ENCODE data around the gene REST. TPM values are rescaled to one million over a fixed set of nuclear protein-coding genes. Genes with fewer than 3 reads are reported as not detected.
"Not testable (repeated sequence)": the region's sequence is repeated elsewhere in the genome, so short reads cannot be mapped to it uniquely, and the experiment has no call there.

REST gene, protein sequence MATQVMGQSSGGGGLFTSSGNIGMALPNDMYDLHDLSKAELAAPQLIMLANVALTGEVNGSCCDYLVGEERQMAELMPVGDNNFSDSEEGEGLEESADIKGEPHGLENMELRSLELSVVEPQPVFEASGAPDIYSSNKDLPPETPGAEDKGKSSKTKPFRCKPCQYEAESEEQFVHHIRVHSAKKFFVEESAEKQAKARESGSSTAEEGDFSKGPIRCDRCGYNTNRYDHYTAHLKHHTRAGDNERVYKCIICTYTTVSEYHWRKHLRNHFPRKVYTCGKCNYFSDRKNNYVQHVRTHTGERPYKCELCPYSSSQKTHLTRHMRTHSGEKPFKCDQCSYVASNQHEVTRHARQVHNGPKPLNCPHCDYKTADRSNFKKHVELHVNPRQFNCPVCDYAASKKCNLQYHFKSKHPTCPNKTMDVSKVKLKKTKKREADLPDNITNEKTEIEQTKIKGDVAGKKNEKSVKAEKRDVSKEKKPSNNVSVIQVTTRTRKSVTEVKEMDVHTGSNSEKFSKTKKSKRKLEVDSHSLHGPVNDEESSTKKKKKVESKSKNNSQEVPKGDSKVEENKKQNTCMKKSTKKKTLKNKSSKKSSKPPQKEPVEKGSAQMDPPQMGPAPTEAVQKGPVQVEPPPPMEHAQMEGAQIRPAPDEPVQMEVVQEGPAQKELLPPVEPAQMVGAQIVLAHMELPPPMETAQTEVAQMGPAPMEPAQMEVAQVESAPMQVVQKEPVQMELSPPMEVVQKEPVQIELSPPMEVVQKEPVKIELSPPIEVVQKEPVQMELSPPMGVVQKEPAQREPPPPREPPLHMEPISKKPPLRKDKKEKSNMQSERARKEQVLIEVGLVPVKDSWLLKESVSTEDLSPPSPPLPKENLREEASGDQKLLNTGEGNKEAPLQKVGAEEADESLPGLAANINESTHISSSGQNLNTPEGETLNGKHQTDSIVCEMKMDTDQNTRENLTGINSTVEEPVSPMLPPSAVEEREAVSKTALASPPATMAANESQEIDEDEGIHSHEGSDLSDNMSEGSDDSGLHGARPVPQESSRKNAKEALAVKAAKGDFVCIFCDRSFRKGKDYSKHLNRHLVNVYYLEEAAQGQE
- total RNA-seq, result 13.4 TPM

DNA sequence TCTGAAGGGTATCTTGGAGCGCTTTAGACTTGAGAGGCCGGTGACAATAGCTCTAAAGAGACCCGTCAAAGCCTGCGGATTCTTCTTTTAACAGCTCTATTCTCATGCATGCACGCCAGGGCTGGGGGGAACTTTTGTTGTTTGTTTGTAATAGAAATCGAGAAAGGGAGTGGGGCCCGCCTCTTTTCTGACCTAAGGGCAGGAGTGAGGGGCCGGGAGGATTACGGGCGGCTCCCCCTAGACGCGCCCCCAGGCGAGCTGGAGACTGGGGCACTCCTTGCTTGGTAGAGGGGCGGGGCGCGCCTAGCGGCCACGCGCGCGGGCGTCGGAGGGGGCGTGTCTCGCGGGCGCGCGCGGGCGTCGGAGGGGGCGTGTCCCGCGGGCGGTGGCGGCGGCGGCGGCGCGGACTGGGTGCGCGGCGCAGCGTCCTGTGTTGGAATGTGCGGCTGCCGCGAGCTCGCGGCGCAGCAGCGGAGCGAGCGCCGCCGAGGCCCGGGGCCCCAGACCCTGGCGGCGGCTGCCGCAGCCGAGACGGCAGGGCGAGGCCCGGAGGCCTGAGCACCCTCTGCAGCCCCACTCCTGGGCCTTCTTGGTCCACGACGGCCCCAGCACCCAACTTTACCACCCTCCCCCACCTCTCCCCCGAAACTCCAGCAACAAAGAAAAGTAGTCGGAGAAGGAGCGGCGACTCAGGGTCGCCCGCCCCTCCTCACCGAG lies at the start of gene REST:
TSS of gene REST (plus strand) at position 412 of the 717 bp plus-strand sequence. CDS start 2,739 bp downstream, outside the sequence.
- peak; percentile 86 for ATAC-seq
- peak; percentile 85 for DNase-seq (ENCODE audit: low spot score)

DNA sequence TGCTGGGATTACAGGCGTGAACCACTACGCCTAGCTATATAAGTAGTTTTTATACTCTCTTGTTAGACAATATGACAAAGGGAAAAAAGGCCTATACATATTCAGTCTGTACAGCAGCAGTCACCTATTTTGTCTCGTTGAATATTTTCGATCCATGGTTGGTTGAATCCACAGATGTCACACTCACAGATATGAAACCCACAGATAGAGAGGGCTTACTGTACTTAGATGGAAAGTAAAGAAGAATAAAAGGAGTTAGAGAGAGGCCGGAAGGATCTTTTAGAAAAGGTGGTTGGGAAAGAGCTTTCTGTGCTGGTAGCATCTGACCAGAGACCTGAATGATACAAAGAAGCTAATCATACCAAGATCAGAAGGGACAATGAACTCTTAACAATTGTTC lies 47.9 kb upstream of the REST start:
- DNase-seq (ENCODE audit: low spot score), result no peak
- ATAC-seq, result no peak

DNA sequence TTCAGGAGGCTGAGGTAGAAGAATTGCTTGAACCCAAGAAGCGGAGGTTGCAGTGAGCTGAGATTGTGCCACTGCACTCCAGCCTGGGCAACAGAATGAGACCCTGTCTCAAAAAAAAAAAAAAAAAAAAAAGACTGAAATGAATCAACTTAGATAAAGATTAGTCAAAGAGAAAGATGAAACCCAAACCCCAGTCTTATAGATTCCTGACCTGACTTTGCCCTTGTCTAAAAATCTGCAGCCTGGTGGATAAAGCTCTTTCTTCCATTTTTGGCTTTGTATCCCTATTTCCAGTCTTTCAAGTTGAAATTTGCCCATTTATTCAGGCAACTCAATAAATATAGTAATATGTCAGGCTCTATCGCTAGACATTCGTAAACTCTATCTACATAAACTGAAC lies 46.9 kb upstream of the REST start:
- ATAC-seq, result no peak
- DNase-seq (ENCODE audit: low spot score), result no peak

DNA sequence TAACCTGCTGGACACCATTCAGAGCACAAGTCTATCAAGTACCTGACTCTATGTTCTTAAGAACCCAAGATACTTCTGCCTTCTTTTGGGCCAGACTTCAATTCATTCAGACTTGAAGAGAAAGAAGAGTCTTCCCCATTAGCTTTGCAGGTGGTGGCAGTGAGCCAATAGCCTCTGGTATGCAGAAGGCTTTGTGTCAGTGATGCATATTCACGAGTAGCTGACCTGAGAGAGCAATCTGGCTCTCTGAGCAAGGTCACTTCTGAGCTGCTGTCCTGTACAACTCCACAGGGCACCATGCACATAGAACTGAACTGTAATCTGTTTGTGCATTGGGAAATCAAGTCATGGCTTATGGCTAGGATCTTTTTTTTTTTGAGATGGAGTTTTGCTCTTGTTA lies 46.3 kb upstream of the REST start:
- ATAC-seq, result no peak

DNA sequence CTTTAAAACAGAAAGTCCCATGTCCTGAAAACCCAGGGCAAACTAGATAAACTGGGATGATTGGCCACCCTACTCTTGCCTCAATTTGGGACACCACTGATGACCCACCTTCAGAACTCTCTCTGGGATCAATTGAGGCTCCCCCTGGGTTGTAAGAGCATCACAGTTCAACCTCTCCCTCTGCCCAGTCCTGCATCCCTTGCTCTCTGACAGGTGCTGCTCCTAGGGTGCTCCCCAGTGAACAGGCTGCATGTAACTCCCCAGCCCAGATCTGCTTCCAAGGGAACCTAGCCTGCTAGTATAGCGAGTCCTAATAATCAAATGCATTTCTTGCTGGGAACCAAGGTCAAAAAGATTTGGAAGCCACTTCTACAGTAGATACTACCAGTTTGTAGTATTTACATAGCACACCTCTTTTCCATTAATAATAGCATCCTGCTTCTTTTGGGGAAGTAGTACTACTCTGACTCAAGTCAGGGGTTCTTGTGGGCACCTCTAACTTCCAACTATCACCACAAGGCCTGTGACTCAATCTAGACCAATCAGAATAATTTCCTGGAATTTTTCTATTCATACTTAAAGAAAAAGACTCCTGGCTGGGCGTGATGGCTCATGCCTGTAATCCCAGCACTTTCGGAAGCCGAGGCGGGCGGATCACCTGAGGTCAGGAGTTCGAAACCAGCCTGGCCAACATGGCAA lies 44.1 kb upstream of the REST start:
- no peak for DNase-seq (ENCODE audit: low spot score)

More for the DNA sequence above, 46.3 kb upstream of the REST start:
- no peak for DNase-seq (ENCODE audit: low spot score)

DNA sequence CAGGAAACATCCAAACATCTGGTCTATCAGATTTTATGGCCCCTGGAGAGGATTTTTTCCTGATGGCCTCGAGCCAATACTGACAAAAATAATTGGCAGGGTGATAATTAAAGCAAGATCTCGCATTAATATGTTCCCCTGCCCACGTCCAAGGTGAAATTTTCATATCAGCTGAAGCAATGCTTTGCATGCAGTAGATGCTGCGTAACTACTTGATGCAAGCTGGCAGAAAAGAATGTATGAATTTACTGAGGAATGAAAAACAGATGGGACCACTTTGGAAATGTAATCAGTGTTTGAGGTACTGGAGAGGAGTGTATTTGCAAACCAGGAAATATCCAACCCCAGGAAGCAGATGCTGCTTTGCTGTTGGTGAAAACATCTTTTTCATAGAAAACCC lies 36.8 kb upstream of the REST start:
- DNase-seq (ENCODE audit: low spot score) (no peak), ATAC-seq (no peak)

More for the DNA sequence above, 44.1 kb upstream of the REST start:
- ATAC-seq, result no peak

DNA sequence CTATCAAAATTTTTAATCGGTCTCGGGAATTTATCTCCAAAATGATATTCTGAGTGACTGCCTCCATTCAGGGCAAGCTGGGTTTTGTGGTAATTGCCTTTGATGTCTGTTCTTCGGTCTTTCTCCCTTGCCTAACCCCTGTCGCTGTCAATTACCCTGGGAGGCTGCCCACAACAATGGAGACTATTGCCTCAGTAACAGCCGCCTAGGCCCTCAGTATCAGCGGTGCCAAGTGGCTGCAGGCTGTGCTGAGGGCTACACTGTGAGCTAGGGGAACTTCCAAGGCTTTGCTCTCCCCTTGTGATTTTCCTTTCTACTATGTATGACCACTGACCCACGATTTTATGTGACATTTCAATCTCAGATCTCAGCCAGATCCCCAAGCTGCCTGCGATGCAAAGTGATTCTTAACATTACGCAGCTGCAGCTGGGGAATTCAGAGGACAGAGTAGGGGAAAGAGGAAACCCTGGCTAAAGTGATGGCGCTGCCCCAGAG lies 36.3 kb upstream of the REST start:
- DNase-seq (ENCODE audit: low spot score) (no peak), ATAC-seq (no peak)

DNA sequence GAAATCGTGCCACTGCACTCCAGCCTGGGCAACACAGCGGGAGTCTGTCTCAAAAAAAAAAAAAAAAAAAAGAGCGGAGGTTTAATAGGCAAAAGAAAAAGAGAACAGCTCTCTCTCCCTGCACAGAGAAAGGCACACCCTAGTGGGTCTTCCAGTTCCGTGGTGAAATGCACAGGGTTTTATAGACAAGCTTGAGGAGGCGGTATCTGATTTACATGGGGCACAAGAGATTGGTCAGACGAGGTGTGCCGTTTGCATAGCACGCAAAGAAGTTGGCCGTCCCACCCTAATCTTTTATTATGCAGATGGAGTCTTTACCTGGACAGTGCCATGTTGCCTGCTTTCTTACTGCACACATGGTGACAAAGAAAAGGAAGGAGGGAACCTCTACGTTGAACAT lies 33.5 kb upstream of the REST start:
- no peak for ATAC-seq
- DNase-seq (ENCODE audit: low spot score), result no peak

DNA sequence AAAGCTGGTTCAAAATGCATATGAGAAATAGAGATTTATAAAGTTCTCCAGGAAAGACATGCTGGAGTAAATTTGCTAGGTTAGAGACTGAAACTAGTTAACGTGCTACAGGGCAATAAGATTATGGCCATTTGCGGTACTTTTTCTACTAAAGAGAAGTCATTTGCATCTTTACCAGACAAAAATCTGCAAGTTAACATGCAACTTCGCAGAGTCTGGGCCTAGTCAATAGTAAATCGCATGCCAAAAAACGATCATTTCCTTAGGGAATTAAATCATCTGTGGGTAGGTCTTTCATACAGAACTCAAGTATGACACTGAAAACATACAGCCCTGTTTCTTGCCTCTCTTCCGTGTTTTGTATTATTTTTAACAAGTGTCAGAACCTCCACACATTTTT lies 32.8 kb upstream of the REST start:
- ATAC-seq, result no peak
- no peak for DNase-seq (ENCODE audit: low spot score)

DNA sequence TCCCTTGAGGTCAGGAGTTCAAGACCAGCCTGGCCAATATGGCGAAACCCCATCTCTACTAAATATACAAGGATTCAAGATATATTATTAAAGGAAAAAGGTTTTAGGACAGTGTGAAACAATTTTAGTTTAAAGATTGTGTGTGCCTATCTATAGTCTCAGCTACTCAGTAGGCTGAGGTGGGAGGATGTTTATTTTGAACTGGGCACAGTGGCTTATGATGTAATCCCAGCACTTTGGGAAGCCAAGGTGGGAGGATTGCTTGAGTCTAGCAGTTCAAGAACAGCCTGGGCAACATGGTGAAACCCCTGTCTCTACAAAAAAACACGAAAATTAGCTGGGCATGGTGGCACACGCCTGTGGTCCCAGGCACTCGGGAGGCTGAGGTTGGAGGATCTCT lies 31.4 kb upstream of the REST start:
- ATAC-seq (no peak), DNase-seq (ENCODE audit: low spot score) (no peak)

DNA sequence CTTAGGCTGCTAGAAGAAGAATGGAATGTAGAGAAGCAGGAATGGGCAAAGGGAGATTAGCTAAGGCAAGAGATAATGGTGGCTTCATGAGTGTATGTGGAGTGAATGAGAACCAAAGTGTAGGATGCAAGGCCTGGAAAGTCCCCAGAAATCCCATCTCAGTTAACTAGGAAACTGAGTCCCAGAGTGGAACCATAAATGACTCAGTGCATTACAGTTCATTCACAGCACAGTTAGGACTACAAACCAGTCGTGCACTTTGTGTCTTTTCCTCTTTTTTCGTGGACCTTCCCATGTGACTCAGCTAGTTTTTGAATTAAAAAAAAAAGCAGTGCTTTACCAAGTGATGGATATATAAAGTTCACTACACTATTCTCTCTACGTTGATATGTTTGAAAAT lies 27.7 kb upstream of the REST start:
- DNase-seq (ENCODE audit: low spot score) (no peak), ATAC-seq (no peak)

DNA sequence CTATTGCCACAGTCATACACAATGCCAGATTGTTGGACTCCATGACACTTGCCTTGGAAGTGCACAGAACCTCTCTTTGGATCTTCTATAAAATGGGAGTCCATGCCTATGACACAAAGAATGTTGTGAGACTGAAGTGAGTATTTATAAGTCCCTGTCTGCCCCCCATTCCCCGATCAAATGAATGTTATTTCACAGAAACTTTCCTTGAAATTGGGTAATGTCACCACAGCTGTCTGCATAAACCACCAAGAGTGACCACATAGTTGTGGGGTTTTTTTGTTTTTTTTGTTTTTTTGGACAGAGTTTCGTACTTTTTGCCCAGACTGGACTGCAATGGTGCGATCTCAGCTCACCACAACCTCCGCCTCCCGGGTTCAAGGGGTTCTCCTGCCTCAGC lies 27.1 kb upstream of the REST start:
- DNase-seq (ENCODE audit: low spot score) (no peak), ATAC-seq (no peak)

DNA sequence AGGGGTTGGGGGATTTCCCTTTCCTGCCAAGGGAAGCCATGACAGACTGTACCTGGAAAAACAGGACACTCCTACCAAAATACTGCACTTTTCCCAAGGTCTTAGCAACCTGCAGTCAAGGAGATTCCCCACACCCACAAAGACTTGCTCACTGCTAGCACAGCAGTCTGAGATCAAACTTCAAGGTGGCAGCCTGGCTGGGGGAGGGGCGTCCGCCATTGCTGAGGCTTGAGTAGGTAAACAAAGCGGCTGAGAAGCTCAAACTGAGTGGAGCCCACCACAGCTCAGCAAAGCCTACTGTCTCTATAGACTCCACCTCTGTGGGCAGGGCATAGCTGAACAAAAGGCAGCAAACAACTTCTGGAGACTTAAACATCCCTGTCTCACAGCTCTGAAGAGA lies 23.2 kb upstream of the REST start:
- not testable (repeated sequence) for DNase-seq (ENCODE audit: low spot score); ATAC-seq

DNA sequence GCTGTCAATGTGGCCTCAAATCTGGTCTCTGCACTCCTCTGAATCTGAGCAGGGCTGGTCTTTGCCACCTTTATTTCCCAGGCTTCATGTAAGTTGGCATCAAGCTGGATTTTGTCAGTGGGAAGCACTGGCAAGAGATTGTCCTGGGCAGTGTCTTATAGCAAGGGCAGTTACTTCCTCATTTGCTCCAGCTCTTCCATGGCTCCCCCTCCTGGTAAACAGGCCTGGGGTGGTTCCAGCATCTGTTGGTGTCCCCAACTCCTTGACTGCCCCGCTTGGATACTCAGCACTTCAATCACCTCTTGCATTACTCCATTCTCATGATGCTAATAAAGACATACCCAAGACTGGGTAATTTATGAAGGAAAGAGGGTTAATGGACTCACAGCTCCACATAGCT lies 15.0 kb upstream of the REST start:
- ATAC-seq (no peak), DNase-seq (ENCODE audit: low spot score) (no peak)

DNA sequence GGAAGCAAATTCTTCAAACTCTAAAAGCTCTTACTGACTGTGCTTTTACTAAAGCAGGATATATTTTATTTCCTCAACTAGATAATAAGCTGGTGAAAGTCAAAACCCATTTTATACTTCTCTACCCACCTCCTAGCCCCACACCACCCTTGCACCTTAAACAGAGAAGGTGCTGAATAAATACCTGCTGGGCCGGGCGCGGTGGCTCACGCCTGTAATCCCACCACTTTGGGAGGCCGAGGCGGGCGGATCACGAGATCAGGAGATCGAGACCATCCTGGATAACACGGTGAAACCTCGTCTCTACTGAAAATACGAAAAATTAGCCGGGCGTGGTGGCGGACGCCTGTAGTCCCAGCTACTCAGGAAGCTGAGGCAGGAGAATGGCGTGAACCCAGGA lies 9.9 kb upstream of the REST start:
- ATAC-seq; DNase-seq (ENCODE audit: low spot score): not testable (repeated sequence)

DNA sequence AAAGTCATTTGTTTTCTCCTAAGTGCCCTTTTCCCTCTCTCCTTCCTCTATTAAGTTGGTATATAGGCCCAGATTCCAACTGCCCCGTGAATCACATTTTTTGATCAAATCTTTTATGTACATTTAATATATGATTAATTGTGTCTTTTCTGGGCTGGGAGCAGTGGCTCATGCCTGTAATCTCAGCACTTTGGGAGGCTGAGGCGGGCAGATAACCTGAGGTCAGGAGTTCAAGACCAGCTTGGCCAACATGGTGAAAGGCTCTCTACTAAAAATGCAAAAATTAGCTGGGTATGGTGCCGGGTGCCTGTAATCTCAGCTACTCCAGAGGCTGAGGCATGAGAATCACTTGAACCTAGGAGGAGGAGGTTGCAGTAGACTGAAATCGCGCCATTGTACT lies 7.5 kb upstream of the REST start:
- ATAC-seq; DNase-seq (ENCODE audit: low spot score): not testable (repeated sequence)

DNA sequence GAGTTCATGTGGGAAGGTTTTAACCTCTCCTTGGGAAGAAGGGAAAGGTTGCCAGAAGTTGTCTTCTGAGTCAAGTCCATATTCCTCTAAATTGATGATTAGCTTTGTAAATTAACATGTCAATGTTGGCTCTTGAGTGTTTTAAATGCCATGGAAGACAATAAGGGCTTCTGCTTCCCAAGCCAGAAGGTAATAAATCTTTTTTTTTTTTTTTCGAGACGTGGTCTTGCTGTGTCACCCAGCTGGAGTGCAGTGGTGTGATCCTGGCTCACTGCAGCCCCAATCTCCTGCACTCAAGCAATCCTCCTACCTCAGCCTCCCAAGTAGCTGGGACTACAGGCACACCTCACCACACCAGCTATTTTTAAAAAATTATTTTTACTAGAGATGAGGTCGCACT lies 5.0 kb upstream of the REST start:
- DNase-seq (ENCODE audit: low spot score) (no peak), ATAC-seq (no peak)

DNA sequence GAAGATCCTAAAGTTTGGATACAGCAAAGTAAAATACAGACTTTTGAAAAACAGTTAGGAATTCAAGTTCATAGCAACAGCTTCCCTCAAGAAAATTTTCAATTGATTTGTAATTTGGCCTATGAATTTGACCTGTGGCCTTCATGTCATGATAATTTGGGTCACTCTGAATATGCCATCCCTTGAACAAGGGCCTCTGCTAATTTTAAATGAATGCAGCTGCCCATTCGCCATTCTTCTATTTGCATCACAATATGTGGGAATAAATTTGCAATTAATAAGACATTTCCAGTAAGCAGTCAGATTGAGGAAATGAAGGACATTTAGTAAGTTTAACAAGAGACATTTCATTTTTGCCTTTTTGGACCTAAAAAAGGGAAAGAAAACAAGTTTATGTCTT lies 1.9 kb upstream of the REST start:
- DNase-seq (ENCODE audit: low spot score) (no peak), ATAC-seq (no peak)

DNA sequence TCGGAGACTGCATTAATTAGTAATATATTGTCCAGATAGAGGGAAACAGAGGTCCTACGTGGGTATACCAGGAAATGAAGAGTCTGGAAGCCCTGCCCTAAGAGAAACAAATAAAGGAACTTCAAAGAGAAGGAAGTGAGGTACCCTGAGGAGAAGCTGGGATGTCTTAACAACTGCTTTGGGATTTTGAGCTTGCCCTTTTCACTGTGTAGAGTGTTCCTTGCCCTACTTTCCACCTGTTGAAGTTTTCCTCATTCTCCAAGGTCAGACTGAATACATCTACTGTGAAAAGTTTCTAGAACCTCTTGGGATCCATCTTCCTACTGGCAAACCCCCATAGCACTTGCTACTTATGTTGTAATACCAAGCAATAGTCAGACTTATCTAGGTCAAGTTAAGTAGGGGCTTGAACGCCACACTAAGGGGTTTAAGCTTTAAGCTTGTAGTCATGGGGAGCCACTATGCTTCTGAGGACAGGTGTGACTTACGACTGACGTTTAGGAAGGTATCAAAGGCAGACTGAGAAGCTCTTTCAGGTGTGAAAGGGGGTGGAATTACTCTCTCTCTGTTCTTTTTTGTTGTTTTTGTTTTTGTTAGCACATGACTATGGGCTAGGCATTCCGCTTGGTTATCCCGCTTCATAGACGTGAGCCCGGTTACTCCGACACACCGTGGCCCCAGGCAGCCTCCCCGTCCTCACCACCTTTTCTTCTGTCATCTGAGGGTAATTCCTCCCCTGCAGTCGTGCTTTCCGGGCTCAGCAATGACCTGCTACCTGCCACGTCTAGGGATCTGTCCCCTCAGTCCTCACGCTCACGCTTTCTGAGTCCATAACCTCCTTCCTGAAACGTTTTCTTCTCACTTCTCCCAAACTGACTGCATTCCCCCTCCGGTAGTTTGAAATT lies 959 bp upstream of the REST start:
- ATAC-seq, result no peak
- no peak for DNase-seq (ENCODE audit: low spot score)
